PC-3 (cell line): ENCODE results near the gene SPRED2. TPM values are rescaled to one million over a fixed set of nuclear protein-coding genes. Genes with fewer than 3 reads are reported as not detected.

Source experiments
- ATAC-seq: fragments of 200-7000 bp; cut with Tn5 transposase; 2 replicates; pipeline ENCODE4 v1.9.1; 2020; ENCODE audit warnings: mild to moderate bottlenecking, moderate library complexity
- BruUV-seq: library from RNA; stranded (reverse); fragments of 400-500 nt; replicated peaks from 2 replicates; lab custom pipeline; 2021; lab: Mats Ljungman, UMichigan
- CTCF ChIA-PET: fragments of 300-600 bp; sonication (Branson Sonifier 250); formaldehyde crosslinking; loops from one replicate; lab custom pipeline; 2022; ENCODE audit warnings: antibody characterized with exemption; lab: Charles Lee
- POLR2A ChIA-PET: fragments of 300-600 bp; sonication (Branson Sonifier 250); formaldehyde crosslinking; loops from one replicate; lab custom pipeline; 2022; ENCODE audit warnings: antibody characterized with exemption; ENCODE audit not compliant: unreplicated experiment; lab: Charles Lee
- DNase-seq: peaks from one replicate; pipeline ENCODE4 v3.0.0-alpha.2; 2015
- H2AFZ ChIP-seq: fragments of 300-600 bp; sonication (generic); 2 replicates; pipeline ENCODE4 v1.6.0; 2016; ENCODE audit warnings: antibody characterized with exemption, low read length
- H3F3A ChIP-seq: fragments of 300-600 bp; sonication (generic); one replicate; pipeline ENCODE4 v1.6.0; 2017; ENCODE audit warnings: antibody characterized with exemption, low read length, control low read depth, mild to moderate bottlenecking; ENCODE audit not compliant: unreplicated experiment
- H3K27ac ChIP-seq: fragments of 300-600 bp; sonication (generic); 2 replicates; pipeline ENCODE4 v1.5.1; 2016; ENCODE audit warnings: mild to moderate bottlenecking, low read length
- H3K27me3 ChIP-seq: fragments of 300-600 bp; sonication (generic); 2 replicates; pipeline ENCODE4 v1.6.1; 2016; ENCODE audit warnings: low read length, mixed read lengths
- H3K36me3 ChIP-seq: fragments of 300-600 bp; sonication (generic); 2 replicates; pipeline ENCODE4 v1.6.1; 2016; ENCODE audit warnings: low read depth, mixed run types, low read length, mixed read lengths
- H3K4me1 ChIP-seq: fragments of 300-600 bp; sonication (generic); 2 replicates; pipeline ENCODE4 v1.5.1; 2016; ENCODE audit warnings: low read length; ENCODE audit not compliant: insufficient read depth
- H3K4me2 ChIP-seq: fragments of 300-600 bp; sonication (generic); 2 replicates; pipeline ENCODE4 v1.6.0; 2016; ENCODE audit warnings: low read length
- H3K4me3 ChIP-seq: fragments of 300-600 bp; sonication (generic); 2 replicates; pipeline ENCODE4 v1.5.1; 2016; ENCODE audit warnings: mild to moderate bottlenecking, low read length, mixed read lengths
- H3K79me2 ChIP-seq: fragments of 300-600 bp; sonication (generic); 2 replicates; pipeline ENCODE4 v1.6.1; 2017; ENCODE audit warnings: low read length, mixed read lengths
- H3K9ac ChIP-seq: fragments of 300-600 bp; sonication (generic); 2 replicates; pipeline ENCODE4 v1.6.0; 2016; ENCODE audit warnings: mild to moderate bottlenecking, low read length
- H3K9me2 ChIP-seq: fragments of 300-600 bp; sonication (generic); replicated peaks from 2 replicates; pipeline ENCODE4 v1.6.1; 2016; ENCODE audit warnings: mixed run types, low read length, mixed read lengths
- H3K9me3 ChIP-seq: fragments of 300-600 bp; sonication (generic); 2 replicates; pipeline ENCODE4 v1.6.1; 2016; ENCODE audit warnings: low read length, mixed read lengths
- H4K20me1 ChIP-seq: fragments of 300-600 bp; sonication (generic); 2 replicates; pipeline ENCODE4 v1.6.1; 2016; ENCODE audit warnings: low read length, mixed read lengths
- EZH2 ChIP-seq: fragments of 300-600 bp; sonication (generic); IDR thresholded peaks from one replicate; pipeline ENCODE4 v1.6.1; 2017; ENCODE audit warnings: antibody characterized with exemption, mild to moderate bottlenecking, low read length; ENCODE audit not compliant: unreplicated experiment
- EZH2phosphoT487 ChIP-seq: fragments of 300-600 bp; sonication (generic); IDR thresholded peaks from 2 replicates; pipeline ENCODE4 v1.6.1; 2018; ENCODE audit warnings: mild to moderate bottlenecking, antibody characterized with exemption, low read length, borderline replicate concordance
- intact Hi-C: fragments of 100-400 bp; cut with micrococcal nuclease; formaldehyde crosslinking; loops from 2 replicates; pipeline ENCODE4 v1.9.0; 2023
- total RNA-seq: library from RNA; depleted of rRNA; stranded (reverse); fragments of >200 nt; gene quantifications from 2 replicates; pipeline ENCODE4 v1.2.3, GENCODE V29; 2014
- TF ChIP-seq, protein P1 (sequence below): fragments of 300-600 bp; sonication (generic); conservative IDR thresholded peaks from 2 replicates; pipeline ENCODE4 v1.5.1; 2017; ENCODE audit warnings: antibody characterized with exemption, low read depth, mild to moderate bottlenecking, low read length

The SPRED2 gene
- total RNA-seq, 1 experiment from 2014 or later: 16.2 TPM

DNA sequence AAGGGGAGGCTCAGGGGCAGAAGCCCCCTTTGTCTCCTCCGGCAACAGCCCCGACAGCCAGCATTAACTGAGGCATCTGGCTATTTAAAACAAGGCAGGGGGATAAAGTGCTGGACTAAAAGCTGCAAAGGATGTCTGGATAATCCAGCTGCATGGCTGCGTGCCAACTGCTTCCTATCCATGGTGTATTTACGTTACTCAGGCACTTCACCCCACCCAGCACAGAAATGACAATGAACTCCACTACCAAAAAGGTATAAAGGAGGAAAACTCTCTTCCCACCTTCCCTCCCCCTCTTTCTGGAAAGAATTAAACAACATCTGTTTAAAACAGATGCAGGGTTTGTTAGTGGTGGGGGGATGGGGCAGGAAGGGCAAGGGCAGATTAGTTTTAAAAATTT lies 82.5 kb downstream of the SPRED2 start:
- TF ChIP-seq EZH2: no peak
- no peak for TF ChIP-seq EZH2phosphoT487
- TF ChIP-seq, protein P1, sequence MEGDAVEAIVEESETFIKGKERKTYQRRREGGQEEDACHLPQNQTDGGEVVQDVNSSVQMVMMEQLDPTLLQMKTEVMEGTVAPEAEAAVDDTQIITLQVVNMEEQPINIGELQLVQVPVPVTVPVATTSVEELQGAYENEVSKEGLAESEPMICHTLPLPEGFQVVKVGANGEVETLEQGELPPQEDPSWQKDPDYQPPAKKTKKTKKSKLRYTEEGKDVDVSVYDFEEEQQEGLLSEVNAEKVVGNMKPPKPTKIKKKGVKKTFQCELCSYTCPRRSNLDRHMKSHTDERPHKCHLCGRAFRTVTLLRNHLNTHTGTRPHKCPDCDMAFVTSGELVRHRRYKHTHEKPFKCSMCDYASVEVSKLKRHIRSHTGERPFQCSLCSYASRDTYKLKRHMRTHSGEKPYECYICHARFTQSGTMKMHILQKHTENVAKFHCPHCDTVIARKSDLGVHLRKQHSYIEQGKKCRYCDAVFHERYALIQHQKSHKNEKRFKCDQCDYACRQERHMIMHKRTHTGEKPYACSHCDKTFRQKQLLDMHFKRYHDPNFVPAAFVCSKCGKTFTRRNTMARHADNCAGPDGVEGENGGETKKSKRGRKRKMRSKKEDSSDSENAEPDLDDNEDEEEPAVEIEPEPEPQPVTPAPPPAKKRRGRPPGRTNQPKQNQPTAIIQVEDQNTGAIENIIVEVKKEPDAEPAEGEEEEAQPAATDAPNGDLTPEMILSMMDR: no peak
- no peak overlapping the region for H3K27ac ChIP-seq
- no TSS peak for BruUV-seq
- H3K4me1 ChIP-seq: peaks cover 18% of the 10 kb centered on the region
- ATAC-seq (0 out of 2 replicates have a peak, but pooled peaks have one; percentile 33), DNase-seq (peak; percentile 47)
- H4K20me1 ChIP-seq: peaks cover 43% of the 10 kb centered on the region
- H3K9me3 ChIP-seq: no peaks in the 10 kb centered on the region
- intact Hi-C loops: no loop called here
- H2AFZ ChIP-seq: no peak overlapping the region
- H3K9me2 ChIP-seq: 0 out of 2 replicates have a peak, but pooled peaks cover 3% of the 10 kb centered on the region
- H3K9ac ChIP-seq: no peak overlapping the region
- H3K36me3 ChIP-seq: no peaks in the 10 kb centered on the region
- CTCF ChIA-PET: no interaction called here
- POLR2A ChIA-PET: no interaction called here
- H3K4me3 ChIP-seq: no peak overlapping the region
- no peaks in the 10 kb centered on the region for H3K27me3 ChIP-seq
- no peaks in the 10 kb centered on the region for H3F3A ChIP-seq
- H3K79me2 ChIP-seq: peaks cover 96% of the 10 kb centered on the region
- H3K4me2 ChIP-seq: no peak overlapping the region

DNA sequence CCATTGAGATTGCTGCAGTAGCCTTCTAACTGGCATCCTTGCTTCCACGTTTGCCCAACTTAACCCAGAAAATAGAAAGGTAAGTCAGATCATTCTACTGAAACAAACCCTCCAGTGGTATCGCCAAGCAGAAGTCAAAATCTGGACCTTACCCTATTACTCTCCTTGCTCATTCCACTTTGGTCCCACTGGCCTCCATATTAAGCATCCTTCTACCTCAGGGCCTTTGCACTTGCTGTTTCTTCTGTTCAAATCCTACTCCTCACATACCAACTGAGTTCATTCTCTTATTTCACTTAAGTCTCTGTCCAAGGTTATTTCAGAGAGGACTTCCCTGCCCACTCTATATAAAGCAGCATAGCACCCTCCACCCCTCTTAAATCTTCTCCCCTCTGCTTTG lies 84.5 kb downstream of the SPRED2 start:
- peaks cover 13% of the 10 kb centered on the region for H3K4me1 ChIP-seq
- no peak overlapping the region for H3K4me3 ChIP-seq
- CTCF ChIA-PET: no interaction called here
- no peak overlapping the region for H2AFZ ChIP-seq
- no peaks in the 10 kb centered on the region for H3K9me3 ChIP-seq
- no peaks in the 10 kb centered on the region for H3F3A ChIP-seq
- no peak for DNase-seq
- H3K79me2 ChIP-seq: peaks cover 77% of the 10 kb centered on the region
- TF ChIP-seq EZH2phosphoT487 (no peak), EZH2 (no peak)
- TF ChIP-seq, protein P1: no peak
- POLR2A ChIA-PET: no interaction called here
- intact Hi-C loops: no loop called here
- no TSS peak for BruUV-seq
- no peak overlapping the region for H3K27ac ChIP-seq
- no peak overlapping the region for H3K9ac ChIP-seq
- ATAC-seq: no peak
- no peak overlapping the region for H3K4me2 ChIP-seq
- H3K36me3 ChIP-seq: peaks cover 4% of the 10 kb centered on the region; the same call in 1 of the 2 replicates
- 0 out of 2 replicates have a peak, but pooled peaks cover 3% of the 10 kb centered on the region for H3K9me2 ChIP-seq
- no peaks in the 10 kb centered on the region for H3K27me3 ChIP-seq
- peaks cover 31% of the 10 kb centered on the region for H4K20me1 ChIP-seq

DNA sequence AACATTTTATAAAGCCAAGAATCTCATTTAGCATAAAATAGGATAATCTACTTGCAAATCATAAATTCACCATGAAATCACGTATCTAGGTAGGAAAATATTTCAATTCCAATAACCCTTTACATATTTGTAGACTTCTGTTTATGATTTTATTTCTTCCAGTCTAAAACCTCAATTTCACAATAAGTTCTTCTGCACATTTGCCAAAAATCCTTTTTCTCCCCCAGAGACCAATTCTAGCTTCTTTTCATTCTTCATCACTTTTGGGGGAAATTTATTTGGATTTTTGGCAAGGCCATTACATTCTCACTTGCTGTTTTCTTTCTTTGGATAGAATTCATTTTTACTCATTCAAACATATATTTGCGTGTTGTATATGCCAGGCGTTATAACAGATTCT lies 86.8 kb downstream of the SPRED2 start:
- Histone ChIP-seq H3F3A (no peaks in the 10 kb centered on the region), H3K4me1 (peaks cover 9% of the 10 kb centered on the region), H3K4me2 (no peak overlapping the region), H3K9ac (no peak overlapping the region), H3K36me3 (peaks cover 14% of the 10 kb centered on the region), H3K27me3 (no peaks in the 10 kb centered on the region), H3K9me3 (no peaks in the 10 kb centered on the region), H4K20me1 (peaks cover 26% of the 10 kb centered on the region), H3K9me2 (0 out of 2 replicates have a peak, but pooled peaks cover 3% of the 10 kb centered on the region), H3K79me2 (peaks cover 54% of the 10 kb centered on the region), H3K4me3 (no peak overlapping the region), H3K27ac (no peak overlapping the region), H2AFZ (no peak overlapping the region)
- no peak for ATAC-seq
- BruUV-seq: no TSS peak
- DNase-seq: no peak
- intact Hi-C loops: no loop called here
- POLR2A ChIA-PET: interaction anchor here (0.6 kb wide), 1 partner anchor 21 kb away, joined by 4 read pairs; no protein-coding TSS in a partner anchor
- CTCF ChIA-PET: no interaction called here
- no peak for TF ChIP-seq EZH2phosphoT487
- TF ChIP-seq, protein P1: no peak
- TF ChIP-seq EZH2: no peak
